Heart left ventricle (tissue), 13 donors: ENCODE measurements around the gene HACE1.

Experiments used
- POLR2A ChIP-seq, 2 donors: fragments of 450-650 bp; IDR thresholded peaks; one replicate each; pipeline ENCODE4 v1.6.1; 2017; ENCODE audit warnings: antibody characterized with exemption in 2 of 2, mild to moderate bottlenecking in 2 of 2, moderate library complexity in 2 of 2
- TF ChIP-seq, protein P1 (sequence below), 12 donors: fragments of 200-600 bp; sonication (generic) in 4 of 12; IDR thresholded peaks; one replicate each; pipeline versions ENCODE4 v1.5.0 to v1.8.0; 2018 to 2022; ENCODE audit warnings: antibody characterized with exemption in 12 of 12, mild to moderate bottlenecking in 5 of 12
- donor health status: ischemic (EF 13 %, LVEDD 7.1; RV severe dilation, severe dysfunction).
- donor health status: DM: no; HTN: yes; CAD: no.
- donor health status: DM: no; HTN: no; CAD: no.
- donor health status: ischemic (EF 25% LVEDD 6.9; RV normal size, moderate dysfunction).
- donor health status: ischemic (EF 25% LVEDD 5.7; RV mildly dilated, moderate dysfunction).
- donor health status: ischemic (EF 35%, LVEDD 5.7; RV mildly dilated, moderate dysfunction).
- donor health status: nonischemic (EF 11% LVEDD 7.7; RV severe dilation, severe dysfunction).
- donor health status: DM: yes; HTN: yes; CAD: no.
- donor health status: PGD.
- donor health status: ischemic (EF 29% LVEDD 5.4; RV normal size, mild dysfunction).
- donor health status: nonischemic (EF 23%, LVEDD 6.1; RV moderate dilation, normal function).

DNA sequence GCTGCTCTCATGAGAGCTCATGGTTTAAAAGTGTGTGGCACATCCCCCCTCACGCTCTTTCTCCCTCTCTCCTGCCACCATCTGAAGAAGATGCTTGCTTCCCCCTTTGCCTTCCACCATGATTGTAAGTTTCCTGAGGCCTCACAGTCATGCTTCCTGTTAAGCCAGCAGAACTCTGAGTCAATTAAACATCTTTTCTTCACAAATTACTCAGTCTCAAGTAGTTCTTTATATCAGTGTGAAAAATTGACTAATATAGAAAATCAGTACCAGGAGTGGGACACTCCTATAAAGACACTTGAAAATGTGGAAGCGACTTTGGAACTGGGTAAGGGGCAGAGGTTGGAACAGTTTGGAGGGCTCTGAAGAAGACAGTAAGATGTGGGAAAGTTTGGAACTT lies 45.0 kb downstream of the HACE1 start:
- TF ChIP-seq POLR2A (IDR thresholded peaks at IDR 0.05), result no peak
- TF ChIP-seq, protein P1, sequence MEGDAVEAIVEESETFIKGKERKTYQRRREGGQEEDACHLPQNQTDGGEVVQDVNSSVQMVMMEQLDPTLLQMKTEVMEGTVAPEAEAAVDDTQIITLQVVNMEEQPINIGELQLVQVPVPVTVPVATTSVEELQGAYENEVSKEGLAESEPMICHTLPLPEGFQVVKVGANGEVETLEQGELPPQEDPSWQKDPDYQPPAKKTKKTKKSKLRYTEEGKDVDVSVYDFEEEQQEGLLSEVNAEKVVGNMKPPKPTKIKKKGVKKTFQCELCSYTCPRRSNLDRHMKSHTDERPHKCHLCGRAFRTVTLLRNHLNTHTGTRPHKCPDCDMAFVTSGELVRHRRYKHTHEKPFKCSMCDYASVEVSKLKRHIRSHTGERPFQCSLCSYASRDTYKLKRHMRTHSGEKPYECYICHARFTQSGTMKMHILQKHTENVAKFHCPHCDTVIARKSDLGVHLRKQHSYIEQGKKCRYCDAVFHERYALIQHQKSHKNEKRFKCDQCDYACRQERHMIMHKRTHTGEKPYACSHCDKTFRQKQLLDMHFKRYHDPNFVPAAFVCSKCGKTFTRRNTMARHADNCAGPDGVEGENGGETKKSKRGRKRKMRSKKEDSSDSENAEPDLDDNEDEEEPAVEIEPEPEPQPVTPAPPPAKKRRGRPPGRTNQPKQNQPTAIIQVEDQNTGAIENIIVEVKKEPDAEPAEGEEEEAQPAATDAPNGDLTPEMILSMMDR (IDR thresholded peaks at IDR 0.05), result no peak
